OCI-M1 (cell line): ENCODE results near the gene DNMT1.
A peak's percentile ranks its signal among the peaks of the same experiment; 100 is the strongest.
"Not testable (repeated sequence)": the region's sequence is repeated elsewhere in the genome, so short reads cannot be mapped to it uniquely, and the experiment has no call there.

ENCODE experiments used
- DNase-seq: peaks from one replicate; lab custom pipeline; 2025; lab: John Stamatoyannopoulos, UW

DNMT1 gene

DNA sequence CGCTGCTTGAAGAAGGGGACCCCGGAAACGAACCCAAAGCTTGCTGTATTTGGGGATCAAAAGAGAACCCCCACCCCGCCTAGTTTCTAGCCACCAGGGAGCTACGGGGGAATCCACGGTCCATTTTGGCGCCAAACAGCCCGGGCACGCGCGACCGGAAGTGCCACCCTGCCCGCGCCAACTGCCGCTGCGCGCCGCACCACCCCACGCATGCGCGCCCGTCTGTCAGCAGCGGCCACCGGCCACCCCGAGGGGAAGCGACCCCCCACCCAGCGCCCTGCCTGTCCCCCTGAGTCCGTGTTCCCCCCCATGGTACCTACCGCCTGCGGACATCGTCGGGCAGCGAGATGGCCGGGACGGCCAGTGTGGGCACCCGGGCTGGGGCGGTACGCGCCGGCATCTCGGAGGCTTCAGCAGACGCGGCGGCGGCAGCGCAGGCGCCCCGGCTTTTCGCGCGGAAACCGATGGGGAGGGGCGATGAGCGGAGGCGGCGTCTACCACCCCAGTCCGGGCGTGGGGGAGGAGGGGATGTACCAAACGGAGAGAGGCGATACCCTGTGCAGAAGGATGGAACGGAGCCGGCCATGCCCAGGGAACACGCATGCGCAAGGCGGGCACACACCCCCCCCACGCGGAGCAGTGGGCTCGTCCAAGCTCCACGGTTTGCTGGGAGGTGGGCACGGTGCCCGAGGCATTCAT, at the start of gene DNMT1:
DNMT1 (minus strand) TSS at position 454 of the 699 bp plus-strand sequence; CDS start at position 400, 54 bp downstream.
- peak; percentile 100 for DNase-seq

DNA sequence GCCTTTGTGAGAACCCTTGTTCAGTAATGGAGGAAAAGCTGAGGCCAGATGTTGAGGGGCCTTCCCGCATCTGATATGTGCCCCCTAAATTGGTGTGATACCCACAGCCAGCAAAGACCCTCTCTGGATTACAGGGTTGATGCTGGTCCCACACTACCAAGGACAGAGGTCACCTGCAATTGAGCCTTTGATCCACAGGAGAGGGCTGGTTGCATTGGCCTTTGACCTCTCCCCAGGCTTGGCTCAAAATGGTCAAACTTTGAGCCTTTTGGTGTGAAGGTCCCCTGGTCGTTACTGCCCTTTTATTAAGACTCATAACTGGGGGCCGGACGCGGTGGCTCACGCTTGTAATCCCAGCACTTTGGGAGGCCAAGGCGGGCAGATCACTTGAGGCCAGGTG, 48.9 kb upstream of the DNMT1 start:
- no peak for DNase-seq

DNA sequence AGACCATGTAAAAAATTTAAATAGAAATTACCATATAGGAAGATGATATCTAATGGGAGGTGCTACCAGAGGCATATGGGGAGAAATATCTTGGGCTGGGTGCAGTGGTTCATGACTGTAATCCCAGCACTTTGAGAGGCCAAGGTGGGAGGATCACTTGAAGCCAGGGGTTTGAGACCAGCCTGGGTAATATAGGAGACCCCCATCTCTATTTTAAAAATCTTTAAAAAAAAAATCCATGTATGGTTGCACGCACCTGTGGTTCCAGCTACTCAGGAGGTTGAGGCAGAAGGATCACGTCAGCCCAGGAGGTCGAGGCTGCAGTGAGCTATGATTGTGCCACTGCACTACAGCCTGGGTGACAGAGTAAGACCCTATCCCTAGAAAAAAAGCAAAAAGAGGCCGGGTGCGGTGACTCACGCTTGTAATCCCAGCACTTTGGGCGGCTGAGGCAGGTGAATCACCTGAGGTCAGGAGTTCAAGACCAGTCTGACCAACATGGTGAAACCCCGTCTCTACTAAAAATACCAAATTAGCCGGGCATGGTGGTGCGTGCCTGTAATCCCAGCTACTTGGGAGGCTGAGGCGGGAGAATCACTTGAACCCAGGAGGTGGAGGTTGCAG, 47.2 kb upstream of the DNMT1 start:
- not testable (repeated sequence) for DNase-seq

DNA sequence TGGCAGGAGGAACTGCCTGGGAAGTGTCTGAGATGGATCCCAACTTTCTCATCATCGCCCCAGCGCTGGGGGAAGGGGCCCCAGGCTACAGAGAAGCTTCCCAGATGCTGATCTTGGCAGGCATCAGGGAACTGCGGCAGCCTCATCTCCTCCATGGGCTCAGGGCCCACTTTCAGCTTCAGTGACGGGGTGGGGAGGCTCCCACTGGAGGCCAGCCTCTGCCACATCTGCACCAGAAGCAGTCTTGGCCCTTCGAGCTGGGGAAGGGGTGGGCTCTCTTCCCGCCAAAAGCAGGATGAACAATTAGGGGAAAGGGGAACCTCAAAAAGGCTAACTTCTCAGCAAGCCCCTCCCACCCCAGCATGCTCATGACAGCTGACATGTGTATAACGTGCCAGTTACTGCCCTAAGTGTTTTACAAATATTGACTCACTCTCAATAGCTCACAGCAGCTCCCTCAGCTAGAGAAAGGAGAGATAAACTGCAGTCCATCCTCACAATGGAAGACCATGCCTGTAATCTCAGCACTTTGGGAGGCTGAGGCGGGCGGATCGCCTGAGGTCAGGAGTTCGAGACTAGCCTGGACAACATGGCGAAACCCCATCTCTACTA, 43.5 kb upstream of the DNMT1 start:
- DNase-seq, result no peak

DNA sequence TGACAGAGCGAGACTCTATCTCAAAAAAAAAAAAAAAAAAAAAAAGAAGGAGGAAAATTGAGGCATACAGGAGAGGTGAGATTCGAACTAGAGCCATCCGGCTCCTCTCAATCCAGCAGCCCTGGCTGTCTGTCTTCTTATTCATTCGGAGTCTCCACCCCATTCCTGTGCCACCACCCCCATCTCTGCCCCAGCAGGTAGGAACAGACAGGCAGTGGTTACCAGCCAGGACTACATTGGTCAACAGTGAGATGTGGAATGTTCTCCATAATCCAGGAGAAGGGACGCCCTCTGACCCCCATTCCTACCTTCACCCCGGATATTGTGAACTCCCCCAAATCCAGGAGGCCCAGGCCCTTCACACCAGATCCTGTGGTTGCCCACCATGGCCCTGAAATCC, 42.9 kb upstream of the DNMT1 start:
- no peak for DNase-seq

DNA sequence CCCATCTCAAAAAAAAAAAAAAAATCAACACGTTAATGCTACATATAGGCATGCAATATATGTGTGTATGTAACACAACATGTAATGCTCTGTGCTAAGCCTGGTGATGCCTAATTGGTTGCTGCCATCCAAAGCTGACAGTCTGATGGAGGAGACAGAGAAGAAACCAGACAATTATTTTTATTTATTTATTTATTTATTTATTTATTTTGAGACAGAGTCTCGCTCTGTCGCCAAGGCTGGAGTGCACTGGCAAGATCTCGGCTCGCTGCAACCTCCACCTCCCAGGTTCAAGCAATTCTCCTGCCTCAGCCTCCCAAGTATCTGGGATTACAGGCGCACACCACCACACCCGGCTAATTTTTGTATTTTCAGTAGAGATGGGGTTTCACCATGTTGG, 40.7 kb upstream of the DNMT1 start:
- DNase-seq, result not testable (repeated sequence)

DNA sequence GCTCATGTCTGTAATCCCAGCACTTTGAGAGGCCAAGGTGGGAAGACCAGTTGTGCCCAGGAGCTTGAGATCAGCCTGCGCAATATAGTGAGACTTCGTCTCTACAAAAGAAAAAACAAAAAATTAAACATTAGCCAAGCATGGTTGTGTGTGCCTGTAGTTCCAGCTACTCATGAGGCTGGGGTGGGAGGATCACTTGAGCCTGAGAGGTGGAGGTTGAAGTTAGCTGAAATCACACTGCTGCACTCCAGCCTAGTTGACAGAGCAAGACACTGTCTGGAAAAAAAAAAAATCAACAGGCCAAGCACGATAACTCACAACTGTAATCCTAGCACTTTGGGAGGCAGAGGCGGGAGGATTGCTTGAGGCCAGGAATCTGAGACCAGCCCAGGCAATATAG, 40.2 kb upstream of the DNMT1 start:
- DNase-seq, result no peak

DNA sequence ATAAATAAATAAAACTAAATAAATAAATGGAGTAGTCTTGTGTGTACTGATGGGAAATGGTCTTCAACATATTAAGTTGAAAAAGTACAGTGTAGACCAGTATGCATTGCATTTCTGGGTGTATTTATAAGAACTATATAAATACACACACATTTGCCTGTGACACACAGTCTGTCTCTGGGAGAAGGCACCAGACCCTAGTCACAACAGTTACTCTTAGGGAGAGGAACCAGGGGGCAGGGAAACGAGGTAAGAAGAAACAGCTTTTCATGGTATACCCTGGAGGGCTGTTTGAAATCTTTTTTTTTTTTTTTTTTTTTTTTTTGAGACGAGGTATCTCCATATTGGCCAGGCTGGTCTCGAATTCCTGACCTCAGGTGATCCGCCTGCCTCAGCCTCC, 39.2 kb upstream of the DNMT1 start:
- DNase-seq, result no peak

DNA sequence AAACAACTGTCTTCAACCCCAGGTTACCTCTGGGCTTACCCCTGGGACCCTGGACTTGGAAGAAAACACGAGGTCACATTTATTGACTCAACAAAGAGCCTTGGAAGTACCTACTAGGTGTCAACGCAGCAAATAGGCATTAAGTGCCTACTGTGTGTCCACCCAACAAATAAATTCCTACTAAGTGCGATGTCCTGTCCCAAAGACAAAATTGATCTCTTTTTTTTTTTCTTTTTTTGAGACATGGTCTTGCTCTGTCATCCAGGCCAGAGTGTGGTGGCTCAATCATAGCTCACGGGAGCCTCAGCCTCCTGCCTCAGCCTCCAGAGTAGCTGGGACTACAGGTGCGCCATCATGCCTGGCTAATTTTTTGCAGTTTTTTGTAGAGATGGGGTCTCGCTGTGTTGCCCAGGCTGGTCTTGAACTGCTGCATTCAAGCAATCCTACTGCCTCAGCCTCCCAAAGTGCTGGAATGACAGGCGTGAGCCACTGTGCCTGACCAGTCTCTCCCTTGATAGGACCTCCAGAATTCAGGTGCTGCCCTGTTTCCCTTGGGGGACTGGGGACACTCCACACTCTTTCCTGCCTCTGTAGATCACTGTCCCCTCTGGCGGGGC, 37.0 kb upstream of the DNMT1 start:
- no peak for DNase-seq

DNA sequence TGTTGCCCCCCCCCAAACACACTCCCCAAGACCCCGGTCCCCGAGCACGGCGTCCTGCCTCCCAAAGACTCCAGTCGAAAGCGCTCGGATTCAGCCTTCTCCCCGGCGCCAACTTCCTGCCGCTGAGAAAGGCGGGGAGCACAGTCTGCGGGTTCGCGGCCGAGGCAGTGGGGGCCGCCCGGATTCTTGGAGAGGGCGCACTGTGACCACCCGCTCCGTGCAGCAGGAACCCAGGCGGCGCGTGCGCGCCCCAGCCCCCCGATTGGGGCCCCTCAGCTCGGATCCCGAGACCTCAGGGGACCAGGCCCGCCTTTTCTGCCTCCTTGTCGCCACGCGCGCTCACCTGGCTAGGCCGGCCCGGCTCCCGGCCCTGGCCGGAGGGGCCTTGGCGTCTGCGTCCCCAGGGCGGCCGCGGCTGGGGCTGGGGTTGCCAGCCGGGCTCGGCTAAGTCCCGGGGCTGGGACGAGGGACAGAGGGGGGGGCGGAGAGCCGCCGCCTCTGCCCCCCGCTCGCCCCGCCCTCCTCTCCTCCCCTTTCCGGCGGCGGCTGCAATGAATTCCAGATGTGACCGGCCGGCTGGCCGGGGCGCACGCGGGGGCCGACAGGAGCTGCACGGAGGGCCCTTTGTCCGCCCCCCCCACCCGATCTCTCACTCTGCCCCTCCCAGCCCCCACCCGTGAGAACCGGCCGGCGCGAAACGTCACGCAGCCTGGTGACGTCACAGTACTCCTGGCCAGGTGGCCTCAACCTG, 36.3 kb upstream of the DNMT1 start, which contains the start of gene S1PR2:
S1PR2 (minus strand) TSS at position 471 of the 751 bp plus-strand sequence. CDS start 6,426 bp downstream, outside the sequence.
- DNase-seq, result peak; percentile 94

DNA sequence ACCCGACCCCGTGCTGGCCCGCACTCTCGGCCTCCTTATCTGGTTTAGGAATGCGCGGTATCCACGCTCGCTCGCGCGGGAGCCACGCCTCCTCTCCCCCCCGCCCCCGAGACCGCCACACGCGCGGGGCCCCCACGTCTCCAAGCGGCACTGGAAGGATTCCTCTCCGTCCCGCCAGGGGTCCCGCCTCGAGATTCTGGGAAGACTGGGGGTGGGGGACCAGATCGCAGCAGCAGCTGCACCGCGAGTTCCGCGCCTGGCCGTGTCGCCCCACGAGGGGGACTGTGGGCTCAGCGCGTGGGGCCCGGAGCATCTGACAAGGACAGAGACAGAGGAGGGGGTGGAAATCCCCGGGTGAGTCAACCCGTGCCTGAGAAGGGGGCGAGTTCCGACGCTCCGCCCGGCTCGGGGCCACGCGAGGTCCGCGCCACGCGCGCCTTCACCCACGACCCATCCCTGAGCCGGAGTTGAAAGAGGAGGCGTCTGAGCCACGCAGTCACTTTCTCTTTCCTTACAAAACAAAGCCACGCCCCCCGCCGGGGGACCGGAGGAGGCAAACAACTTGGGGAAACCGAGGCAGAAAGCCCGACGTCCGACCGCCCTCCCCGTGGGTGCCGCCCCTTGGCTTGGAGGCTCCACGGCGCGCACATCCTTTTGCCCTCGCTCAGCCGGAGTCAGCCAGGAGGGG, 35.6 kb upstream of the DNMT1 start:
- peak; percentile 64 for DNase-seq

DNA sequence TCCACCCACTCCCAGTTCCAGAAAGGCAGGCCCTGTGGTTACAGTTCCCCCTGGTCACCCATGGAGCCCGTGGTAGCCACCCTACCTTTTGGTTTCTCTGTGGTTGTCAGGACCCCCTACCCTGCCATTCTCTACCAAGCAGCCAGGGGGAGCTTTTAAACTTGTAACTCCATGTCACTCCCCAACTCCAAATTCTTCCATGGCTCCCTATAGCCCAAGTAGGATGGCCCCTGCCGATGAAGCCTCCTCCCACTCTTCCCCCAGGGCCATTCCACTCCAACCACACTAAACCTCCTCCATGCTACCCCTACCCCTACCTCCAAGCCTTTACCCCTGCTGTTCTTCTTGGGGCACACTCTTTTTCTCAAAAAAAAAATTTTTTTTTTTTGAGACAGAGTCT, 34.2 kb upstream of the DNMT1 start:
- DNase-seq, result peak; percentile 87

DNA sequence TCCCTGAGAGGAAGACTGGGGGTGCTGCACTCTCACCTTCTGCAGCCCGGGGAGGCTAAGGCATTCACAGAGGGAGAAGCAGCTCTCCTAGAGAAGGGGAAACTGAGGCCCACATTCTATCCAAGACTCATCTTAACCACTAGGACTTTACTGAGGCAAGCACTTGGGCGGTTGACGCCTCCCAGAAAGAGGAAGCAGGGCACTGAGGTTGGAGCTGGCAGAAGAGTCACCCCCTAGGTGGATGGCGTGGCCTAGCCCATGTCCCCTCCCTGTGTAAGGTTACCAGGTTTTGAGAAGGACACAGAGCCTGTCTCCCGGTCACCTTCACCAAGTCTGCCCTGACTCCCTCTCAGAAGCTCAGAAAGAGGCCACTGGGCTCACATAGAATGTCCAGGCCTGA, 33.6 kb upstream of the DNMT1 start:
- DNase-seq, result no peak

DNA sequence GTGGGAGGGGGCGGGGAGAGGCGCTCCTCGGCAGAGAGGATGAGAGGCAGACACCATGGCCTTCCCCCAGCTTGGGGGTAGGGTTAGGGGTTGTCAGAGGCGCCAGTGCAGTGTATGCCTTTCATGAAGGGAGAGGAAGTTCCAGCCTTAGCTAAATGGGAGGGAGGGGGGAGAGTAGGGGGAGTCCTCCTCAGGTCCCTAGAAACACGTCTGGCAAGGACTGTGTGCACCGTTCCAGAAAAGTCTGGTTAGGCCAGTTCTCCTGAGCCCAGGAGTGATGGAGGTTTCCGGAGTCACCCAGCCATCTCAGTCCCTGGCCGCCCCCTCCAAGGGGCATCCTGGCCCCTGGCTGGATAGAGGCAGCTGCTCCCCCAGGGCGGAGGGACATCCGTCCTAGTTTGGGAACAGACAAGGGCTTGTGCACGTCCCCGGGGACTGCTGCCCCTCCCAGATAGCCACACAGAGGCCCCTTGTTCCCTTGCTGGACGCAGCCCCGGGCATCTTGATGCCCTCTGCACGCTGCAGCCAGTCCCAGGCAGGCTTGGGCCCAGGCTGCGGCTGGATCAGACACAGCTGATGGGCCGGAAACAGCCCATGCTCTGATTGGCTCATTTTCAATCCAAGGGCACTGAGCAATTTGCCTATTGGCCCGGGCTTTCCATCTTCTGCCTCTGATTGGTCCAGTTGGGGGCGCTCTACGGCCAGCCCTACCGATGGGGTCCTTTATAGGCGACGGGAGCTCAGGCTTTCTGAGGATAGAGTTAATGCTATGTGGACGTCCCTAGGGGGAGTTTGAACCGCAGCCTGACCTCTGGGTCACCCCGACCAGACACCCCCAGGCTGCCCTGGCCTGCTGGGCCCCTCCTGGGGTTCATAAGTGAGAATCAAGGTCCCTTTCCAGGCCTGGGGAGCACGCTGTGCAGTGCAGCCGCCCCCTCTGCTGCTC, 32.5 kb upstream of the DNMT1 start:
- DNase-seq, result no peak

DNA sequence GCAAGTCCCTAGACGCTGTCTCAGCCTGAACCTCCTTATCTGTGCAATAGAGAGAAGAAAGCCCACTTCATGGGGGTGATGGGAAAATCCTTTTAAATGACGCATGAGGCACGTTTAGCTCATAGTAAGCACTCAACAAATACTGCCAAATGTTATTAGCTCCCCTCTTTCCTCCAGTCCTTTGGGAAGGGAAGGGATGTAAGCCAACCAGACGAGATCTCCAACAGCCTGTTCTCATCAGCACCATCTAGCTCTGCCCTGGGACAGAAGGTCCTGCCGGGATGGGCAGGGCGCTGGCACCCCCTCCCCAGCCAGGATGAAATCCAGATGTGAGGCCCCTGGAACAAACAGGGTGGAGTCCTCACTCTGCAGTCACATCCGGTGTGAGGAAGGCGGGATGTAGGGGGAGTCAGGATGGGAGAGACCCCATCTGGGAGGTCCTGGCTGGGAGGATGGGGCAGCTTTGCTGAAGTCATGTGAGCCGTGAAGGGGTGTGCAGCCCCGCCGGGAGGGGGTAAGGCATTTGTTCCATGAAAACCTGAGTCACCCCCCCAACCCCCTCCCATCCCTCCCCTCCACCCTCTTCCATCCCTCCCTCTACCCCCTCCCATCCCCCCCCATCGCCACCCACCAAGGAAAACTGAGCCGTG, 31.7 kb upstream of the DNMT1 start:
- no peak for DNase-seq

DNA sequence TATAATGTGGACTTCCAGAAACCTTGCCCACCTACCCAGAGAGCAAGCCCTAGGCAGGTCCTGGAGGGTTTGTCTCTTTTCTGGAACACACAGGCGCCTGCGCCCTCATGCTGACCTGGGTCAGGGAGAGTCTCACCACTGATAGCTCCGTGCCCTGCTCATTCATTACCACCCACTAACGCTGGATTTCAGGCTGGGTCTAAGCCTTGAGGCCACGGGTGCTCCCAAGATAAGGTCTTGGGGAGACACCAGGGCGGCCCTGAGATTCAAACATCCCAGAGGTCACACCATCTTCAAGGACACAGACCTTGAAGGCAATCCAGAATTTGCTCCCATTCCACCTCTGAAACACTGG, 31.2 kb upstream of the DNMT1 start:
- DNase-seq, result no peak

DNA sequence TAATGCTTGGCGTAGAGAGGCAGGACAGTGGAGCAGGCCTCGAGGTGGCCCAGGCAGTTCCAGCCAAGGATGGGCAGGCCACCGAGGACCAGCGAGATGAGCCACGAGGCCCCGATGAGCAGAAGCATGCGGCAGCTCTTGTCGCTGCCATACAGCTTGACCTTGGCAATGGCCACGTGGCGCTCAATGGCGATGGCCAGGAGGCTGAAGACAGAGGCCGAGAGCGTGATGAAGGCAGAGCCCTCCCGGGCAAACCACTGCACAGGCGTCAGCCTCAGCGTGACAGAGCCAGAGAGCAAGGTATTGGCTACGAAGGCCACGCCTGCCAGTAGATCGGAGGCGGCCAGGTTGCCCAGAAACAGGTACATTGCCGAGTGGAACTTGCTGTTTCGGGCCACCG, 29.6 kb upstream of the DNMT1 start:
- no peak for DNase-seq

DNA sequence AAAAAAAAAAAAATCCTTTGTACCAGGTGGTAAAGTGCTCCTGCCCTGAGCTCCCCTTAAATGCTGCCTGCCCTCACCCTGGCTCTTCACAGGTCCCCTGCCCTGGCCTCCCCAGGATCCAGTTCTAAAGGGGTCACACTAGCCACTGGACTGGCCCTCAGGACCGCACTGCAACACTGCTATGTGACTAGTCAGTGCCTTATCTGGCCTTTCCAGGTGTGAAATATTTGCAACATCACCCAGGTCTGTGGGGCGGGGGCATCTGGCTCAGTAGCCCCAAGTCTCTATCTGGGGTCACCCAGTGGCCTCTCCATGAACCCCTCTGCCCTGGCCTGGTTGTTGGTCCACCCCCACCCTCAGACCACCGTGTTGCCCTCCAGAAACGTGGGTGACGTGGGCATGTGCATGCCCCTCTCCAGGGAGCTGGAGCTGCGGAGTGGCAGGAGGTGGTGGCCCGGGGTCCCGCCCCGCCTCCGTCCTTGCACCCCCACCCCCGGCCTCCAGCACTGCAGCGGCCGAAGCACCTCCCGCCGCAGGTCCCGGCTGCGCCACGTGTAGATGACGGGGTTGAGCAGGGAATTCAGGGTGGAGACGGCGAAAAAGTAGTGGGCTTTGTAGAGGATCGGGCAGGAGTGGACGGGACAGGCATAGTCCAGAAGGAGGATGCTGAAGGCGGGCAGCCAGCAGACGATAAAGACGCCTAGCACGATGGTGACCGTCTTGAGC, 28.9 kb upstream of the DNMT1 start:
- DNase-seq, result no peak

DNA sequence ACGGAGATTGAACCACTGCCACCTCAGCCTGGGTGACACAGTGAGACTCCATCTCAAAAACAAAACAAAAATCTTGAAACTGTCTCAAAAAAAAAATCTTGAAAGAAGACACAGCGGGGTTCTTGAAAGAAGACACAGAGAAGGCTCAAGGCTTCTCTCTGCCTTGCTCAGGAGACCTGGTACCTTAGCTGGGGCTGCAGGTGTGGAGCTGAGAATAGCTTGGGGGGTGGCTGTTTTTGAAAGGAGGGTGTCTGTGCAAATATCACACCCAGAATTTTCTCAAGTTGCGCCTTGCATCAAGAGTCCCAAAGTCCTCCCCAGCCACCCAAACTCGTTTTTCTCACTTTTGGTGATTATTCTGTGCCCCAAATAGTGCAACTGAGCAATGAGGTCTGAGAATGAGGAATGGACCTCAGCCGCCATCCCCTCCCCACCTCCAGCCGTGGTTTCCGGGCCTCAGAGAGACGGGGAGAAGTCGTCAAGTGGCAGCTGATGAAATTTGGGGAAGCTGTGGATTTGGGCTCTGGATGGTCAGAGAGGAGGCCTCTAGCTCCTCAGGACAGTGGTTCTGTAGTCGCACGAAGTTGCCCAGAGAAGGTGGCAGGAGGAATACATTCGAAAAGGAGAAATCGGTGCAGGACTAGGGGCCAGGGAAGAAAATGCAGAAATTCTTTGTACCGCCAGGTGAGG, 27.6 kb upstream of the DNMT1 start:
- peak; percentile 55 for DNase-seq
